Pulmonary artery endothelial cell (primary cell): Measurements from ENCODE around the gene CCBE1. TPM values are rescaled to one million over a fixed set of nuclear protein-coding genes. Genes with fewer than 3 reads are reported as not detected.

Source experiments
- DNase-seq: peaks from one replicate; pipeline ENCODE4 v3.0.0-alpha.2; 2011; ENCODE audit warnings: low read depth, low spot score
- total RNA-seq: library from RNA; depleted of rRNA; stranded (reverse); fragments of >200 nt; gene quantifications from 2 replicates; pipeline ENCODE4 v1.2.3, GENCODE V29; 2014

The CCBE1 gene
- total RNA-seq, 1 donor from 2014 or later: 2.4 TPM

DNA sequence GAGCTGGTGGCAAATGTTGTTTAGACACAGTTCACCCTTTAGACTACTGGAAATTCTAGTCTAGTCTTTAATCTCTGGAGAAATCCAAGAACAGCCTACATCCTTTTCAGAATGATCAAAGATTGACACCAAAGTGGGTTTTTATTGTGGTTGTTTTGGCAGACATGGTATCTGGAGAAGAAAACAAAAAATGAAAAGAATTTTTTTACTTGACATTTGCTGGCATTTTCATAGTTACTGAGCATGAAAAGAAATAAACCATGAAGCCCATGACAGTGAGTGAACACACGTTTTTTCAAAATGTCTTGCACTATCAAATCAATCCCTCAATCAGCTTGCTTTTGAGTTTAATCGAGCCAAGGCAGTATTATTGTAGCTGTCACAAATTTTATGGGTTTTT is 125.3 kb downstream of the CCBE1 start:
- no peak for DNase-seq

DNA sequence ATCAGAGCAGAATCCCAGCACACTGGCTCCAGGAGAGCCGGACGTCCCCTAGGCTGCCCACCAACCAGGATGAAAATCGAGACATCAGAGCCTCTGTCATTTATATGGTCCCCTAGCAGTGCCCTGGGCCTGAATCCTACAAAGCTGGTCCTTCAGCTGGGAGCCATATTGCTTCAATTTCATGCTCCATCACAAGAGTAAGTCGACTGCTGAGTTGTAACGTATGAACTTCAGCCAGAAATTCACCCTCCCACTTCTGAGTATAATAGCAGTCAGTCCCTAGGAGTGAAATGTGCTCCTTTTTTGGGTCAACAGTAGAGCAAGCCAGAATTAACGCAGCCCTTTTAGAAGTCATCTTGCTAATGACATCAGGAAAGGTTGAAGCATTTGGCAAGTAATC is 126.4 kb downstream of the CCBE1 start:
- DNase-seq: no peak

DNA sequence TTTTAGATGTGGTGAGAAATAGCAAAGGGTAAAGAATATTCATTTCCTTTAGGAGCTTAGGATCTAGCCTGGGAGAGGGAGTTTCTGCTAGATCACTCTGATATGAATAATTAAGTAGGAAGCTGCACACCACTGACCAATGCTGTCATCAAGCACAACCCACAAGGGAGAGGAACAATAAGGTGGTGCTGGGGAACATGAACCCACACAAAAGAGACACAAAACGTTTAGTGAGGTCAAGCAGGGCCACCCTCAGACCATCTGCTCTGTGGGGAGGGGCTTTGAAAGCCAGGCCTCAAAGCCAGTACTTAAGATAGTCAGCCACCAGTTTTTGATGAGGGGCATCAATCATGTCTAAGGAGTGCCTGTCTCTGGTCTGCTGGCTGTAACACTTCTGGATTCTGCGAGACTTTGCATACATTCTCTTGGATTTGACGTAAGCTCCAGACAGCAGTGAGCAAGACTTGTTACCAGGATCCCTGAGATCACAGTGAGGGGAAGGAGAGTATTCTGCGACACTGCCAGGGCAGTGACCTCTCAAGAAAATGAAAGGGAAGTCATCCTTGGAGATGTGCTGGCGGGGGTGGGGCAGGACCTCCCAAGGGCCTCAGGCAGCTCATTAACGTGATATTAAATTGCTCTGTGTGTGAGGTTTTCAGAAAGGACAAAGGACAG is 127.0 kb downstream of the CCBE1 start:
- DNase-seq: peak; percentile 56

DNA sequence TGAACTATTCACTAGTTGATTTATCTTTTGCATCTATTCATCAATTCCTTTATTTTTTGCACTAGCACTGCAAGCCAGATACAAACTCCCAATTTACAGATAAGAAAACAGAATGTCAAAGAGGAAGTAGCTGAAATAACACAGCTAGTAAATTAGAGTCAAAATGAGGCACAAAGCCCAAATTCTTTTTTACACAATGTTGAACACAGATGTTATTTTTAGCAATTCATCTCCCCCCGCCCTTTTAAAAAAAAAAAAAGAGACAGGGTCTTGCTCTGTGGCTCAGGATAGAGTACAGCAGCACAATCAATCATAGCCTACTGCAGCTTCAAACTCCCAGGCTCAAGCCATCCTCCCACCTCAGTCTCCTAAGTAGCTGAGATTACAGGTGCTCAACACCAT is 127.8 kb downstream of the CCBE1 start:
- peak; percentile 13 for DNase-seq

DNA sequence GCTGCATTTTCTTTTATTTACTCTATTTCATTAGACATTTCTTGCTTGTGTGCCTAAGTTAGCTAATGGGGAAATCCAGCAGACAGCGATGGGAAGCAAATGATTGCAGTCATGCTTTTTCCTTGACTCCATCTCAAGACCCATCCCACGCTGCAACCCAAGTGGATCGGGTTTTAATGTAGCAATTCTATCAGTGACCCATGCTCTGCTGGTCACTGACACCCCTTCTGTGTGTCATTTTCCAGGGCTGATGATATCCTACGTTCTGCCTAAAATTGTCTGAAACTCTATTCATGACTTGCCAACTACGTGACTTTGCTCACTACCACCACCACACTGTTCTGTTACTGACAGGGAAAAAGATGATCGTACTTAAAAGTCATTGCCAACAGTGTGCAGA is 129.8 kb downstream of the CCBE1 start:
- DNase-seq: no peak

DNA sequence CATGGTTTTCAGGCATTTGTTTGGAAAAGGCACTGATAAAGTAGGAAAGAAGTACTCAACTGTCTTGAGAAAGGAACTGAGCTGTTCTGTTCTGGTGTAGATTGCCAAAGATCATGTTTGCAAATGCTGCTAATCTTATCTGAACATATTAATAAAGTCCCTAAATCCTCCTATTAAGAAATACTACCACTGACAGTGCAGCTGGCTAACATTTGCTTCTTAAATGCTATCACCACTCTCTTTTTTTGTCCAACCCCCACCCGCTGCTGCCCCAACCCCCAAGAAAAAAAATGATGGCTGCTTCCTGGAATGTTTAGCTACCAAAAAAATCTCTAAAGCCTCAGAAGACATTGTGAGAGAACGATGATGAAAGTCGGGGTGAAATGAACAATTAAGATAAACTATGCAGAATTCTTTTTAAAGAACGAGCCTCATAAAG is 130.7 kb downstream of the CCBE1 start:
- no peak for DNase-seq

DNA sequence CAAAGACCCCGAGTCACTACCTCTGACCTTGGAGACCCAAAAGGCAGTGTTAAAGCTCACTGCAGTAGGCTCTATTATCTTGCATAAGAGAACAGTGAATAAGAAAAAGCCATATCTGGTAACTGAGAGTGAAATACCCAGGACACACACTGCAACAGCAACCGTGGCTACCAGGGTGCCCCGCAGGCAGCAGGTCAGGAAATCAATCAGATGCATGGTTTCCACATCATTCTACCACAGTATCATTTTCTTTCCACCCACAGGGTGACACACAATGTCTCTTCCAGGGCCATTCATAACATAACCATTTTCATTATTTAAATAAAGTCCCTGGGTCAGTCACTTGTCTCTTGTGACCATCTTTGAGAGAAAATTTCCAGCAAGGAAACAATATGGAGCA is 131.3 kb downstream of the CCBE1 start:
- no peak for DNase-seq

DNA sequence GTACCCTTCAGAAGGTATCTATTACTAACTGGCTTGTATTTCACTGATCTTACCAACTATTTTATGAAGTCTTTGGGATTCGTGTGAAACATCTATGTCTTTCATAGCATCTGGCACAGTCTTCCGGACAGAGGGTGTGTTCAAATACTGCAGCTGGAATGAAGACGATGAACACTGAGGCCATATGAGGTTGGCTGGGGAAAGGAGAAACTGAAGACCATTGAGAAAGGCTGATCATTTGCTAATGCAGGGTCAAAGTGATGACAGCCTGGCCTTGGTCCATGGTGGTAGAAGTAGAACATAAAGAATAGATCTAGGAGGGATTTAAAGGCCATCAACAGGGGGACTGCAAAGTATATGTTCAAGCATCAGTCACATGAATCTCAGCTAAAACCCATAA is 132.7 kb downstream of the CCBE1 start:
- DNase-seq: no peak

DNA sequence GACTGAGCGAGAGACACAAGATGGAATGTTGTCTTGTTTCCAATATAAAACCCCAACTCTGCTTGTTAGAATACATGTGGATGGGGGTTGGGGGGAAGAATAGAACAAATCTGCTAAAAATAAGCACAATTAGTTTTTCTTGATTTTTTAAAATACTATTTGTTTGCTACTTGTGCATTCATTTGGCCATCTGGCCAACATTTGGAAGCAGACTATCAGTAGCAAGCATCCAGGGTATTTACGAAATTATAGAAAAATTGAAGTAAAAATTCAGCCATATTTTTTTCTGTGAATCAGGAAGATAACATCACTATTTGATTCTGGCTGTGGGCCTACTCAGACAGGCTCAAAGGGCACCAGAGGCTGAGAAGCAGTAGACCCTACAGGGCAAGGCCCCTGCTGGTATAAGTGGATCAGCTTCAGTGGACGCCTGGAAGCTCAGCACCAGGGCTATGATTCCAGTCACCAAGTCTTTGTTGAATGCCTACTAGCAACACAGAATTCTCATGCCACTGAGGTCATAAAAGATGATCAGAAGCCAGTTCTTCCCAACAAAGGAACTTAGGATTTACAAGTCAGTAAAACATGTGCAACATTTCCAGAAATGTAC is 133.9 kb downstream of the CCBE1 start:
- no peak for DNase-seq

DNA sequence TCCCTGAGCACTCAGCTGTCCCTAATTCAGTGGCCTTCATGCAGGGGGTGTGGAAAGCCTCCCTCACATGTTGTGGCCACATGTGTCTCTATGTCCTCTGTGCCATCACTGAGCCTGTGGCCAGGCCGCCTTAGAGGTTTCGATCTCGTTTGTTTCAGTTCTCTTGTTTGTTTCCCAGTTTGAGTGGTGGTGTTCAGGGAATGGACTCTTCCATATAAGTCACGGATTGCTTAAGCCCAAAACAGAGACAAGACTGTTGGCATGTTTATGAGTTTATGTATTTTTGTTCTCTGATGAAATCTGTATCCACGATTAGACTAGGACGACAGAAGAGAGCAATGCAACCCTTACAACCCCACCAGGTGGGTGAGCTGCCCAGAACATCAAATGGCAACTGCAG is 134.5 kb downstream of the CCBE1 start:
- no peak for DNase-seq

DNA sequence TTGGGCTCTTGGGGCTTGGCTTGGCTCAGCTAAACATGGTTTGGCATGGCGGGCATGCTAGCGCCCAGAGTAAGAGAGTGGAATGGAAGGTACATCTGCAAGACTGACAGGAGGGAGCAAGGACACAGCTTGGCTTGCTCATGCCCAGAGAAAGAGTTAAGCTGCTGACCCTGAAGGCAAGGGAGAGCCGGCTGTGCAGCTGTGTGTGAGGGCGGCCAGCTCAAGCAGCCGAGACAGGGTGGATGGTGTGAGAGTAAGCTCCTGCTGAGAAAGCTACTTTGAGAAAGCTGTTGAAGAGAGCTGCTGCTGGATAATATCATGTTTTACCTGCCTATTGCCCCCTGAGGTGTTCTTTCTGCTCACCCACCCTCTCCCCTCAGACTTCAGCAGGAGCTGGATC is 135.6 kb downstream of the CCBE1 start:
- no peak for DNase-seq

DNA sequence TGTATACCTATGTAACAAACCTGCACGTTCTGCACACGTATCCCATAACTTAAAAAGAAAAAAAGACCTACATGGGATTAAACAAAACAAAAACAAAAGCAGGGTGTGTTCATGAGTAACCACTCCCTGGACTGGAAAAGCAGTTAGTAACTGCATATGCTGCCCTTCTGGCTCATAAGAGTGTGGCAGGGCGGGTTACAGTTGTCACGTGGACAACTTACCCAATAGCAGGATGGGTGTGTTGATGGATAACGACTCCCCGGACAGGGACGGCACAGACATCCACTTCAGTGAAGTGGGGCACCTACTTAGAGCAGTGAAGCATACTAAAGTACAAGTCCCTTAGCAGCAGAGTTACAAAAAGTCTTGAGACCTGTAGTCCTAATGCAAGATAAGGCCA is 136.7 kb downstream of the CCBE1 start:
- DNase-seq: no peak

DNA sequence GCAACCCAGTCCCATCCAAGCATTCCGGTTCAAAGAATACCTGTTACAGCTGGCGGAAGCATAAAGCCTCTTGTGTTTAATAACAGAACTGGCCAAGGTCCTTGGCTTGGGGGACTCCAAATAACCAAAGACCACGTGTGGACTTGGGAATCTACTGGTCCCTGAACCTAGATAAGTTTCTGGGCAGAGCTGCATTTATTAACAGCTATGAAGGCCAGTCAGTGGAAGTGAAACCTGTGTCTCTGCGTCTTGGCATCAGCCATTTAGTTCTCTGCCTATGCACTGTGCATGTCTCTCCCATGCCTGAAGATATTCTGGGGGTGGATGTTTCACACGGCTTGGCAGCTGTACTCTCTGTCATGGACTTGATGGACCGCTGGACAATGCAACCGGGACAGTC is 137.7 kb downstream of the CCBE1 start:
- no peak for DNase-seq

DNA sequence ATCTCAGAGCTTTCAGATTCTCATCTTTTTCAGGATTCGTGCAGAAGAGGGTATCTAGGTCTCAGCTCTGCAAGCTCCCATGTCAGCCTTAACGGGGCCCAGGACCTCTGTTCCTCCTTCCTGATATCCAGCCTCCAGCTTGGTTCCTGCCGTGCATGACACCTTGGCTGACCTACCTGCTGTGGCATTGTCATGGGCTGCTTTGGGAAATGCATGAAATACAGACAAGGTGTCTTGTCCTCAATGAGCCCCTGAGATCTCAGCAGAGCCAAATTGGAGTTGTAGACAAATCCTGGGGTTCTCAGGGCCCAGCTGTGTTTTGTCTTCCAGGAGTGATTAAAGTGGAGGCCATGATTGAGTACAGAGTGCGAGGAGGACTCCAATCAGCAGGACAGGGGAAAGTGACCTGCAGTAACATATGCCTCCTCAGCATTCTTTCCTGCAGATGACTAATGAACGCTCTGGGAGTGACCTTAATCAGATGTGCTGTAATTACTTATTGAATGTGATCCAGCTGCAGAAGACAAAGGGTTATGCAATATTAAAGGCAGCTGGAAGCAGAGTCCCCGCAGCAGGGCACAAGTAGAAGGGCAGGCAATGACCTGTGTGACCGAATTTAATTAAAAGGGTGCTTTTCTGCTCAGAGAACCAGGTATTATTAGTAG is 141.1 kb downstream of the CCBE1 start:
- no peak for DNase-seq

DNA sequence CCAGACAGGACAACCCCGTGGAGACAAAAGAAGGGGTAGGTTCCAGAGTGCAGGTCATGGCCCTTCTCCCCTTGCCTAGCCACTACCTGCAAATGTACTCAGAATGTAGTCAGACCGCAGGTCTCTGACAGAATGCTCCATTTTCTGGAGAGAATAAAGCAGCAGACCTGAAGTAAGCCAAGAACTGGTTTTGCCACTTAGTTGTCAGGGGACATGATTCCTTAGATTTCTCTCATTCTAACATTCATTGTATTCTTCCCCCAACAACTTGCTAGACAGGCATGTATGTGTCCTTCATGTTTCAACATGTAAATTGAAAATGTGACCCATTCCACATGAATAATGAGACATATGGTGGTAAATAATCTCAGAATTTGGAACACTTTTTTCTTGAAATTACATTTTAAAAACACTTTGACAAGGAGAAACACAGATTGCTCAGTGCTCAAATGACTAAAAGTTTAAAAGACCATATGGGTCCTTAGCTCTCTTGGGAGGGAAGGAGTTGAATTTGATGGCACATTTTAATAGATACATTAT is 142.4 kb downstream of the CCBE1 start:
- DNase-seq: no peak

DNA sequence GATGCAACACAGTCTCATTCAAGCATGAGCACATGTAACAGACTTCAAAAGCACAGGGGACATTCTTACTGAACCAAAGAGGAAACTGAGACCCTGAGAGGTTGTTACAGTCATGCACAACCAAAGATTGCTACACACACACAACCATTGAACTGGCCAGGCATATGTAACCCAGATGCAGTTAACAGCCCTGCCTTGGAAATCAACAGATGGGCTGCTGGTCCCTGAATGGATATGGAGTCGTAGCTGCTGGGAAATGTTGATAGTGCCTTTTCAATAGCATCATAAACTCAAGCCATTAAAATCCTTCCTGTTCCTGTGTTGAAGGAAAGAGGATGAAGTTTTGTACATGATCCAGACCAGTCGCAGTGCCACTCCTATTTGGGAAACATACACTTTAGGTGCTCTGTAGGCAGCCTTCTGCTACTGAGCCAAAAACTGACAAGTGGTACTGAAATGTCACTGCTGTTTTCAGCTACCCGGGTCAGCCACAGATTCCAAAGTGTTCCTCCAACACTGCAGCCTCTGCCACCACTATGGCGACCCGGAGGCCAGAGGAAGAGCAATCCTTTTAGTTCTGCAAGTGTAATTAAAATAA is 143.9 kb downstream of the CCBE1 start:
- no peak for DNase-seq

DNA sequence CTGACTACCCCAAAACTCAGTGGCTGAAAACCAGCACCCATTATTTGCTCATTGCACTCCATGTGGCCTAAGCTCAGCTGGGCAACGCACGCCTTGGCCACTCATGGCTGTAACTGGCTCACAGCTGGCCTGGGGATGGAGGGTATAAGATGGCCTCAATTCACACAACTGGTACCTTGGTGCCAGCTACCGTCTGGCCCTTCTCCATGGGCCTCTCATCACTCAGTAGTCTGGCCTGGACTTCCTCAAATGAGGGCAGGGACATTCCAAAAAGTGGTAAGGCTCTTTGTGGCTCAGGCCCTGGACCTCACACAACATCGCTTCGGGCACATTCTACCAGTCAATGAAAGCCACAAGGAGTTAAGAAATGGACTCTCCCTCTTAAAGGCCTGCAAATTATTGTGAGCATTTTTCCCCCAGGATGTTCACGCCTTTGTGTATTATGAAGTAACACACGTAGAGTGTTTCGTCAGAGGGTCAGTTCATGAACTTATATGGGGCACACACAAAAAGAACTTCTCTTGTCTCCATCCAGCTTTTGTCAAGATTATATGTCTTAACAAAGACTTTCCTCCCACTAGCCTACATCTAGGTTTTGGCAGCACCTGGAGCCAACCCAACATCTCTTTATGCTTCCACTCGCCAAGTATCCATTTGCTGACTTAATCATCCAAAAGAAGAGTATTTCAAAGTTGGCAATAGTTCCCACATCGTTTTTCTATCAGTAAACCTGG is 145.2 kb downstream of the CCBE1 start:
- DNase-seq: no peak

DNA sequence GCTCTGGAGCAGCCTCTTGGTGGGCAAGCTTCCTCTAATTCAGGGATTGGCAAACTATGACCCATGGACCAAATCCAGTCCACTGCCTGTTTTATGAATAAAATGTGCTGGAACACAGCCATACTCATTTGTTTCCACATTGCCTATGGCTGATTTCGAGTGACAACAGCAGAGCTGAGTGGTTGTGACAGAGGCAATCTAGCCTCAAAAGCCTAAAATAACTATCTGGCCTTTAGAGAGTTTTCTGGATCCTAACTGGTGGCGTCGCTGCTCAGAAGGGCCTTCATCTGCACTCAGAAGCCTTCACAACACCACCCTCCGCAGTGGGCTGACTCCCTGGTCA is 147.1 kb downstream of the CCBE1 start:
- DNase-seq: no peak

DNA sequence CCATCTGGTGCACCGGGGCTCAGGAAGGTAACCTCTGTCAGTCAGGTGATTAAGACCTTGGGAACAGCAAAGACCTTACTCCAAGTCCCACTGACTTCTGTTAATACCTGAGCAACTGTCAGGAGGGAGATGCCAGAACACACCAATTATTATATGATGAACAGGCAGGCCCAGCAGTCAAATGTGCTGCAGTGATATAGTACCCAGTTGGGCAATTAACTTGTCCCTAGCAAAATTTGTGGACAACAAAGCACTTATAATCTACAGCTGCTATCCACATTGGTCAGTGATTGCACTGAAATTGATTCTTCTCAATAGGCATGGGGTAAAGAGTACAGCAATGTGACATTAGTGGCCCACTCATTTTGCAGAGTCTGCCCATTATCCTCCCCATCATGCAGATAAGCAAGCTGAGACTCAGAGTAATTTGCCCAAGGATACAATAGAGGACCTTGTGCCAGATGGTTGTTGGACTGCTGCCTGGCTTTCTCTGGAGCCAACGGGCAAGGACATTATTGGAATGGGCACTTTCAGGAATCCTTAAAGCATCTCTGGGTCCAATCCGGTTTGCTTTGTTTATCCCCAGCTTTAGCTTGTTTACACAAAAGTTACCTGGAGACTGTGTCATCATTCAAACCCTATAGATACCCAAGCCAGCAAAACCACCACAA is 147.6 kb downstream of the CCBE1 start:
- DNase-seq: no peak

DNA sequence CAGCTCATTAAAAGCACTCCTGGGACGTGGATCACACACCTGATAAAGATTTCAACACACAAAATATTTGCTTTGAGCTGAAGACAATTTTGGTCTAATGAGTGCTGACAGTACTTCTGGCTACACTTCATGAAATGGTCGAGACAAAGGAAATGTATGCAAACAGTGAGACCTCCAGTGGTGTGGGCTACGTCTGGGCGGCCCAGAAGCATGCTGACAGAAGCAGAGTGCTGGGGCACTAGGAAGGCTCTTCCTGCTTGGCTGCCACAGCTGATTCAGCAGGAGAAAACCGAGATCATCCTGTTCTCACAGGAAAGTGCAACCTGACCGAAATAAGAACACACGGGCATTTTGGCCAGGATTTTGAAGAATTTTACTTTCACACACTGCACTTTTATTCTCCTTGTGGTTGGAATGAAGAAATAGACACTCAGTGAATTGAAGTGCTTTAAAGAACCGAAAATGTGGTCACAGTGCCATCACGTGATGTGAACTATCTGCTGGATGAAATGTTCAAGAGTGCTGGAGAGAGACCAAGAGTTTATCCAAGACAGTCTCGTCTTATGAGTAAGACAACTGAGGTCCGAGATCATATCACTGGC is 149.5 kb downstream of the CCBE1 start:
- no peak for DNase-seq

DNA sequence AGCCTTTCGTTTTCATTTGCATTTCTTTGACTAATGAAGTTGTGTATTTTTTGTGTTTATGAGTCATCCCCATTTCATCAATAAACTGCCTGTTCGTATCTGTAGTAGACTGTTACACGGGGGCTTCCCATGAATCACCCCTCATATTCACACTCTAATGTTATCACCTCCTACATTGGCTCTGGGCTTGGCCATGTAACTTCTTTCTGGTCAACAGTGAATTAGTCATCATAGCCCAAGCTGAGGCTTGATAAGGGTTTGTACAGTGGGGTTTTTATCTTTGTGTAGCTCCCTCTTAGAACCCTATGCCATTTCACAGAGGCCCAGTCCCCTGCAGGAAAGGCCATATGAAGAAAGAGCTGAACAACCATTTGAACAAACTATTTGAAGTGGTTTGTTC is 151.0 kb downstream of the CCBE1 start:
- no peak for DNase-seq
